HCT116 (cell line): ENCODE data around the gene PTCD1. TPM values are rescaled to one million over a fixed set of nuclear protein-coding genes. Genes with fewer than 3 reads are reported as not detected.
"Not testable (repeated sequence)": the region's sequence is repeated elsewhere in the genome, so short reads cannot be mapped to it uniquely, and the experiment has no call there.

Experiments used
- ATAC-seq: fragments of 200-7000 bp; cut with Tn5 transposase; 2 replicates; pipeline ENCODE4 v1.9.1; 2020; ENCODE audit warnings: mild to moderate bottlenecking, moderate library complexity
- BruUV-seq: library from RNA; stranded (reverse); fragments of 400-500 nt; replicated peaks from 2 replicates; lab custom pipeline; 2021; lab: Mats Ljungman, UMichigan
- CTCF ChIA-PET: fragments of 300-600 bp; sonication (Branson Sonifier 250); formaldehyde crosslinking; loops from one replicate; lab custom pipeline; 2021; ENCODE audit warnings: antibody characterized with exemption; lab: Charles Lee
- POLR2A ChIA-PET: fragments of 300-600, 350-600 bp; sonication (Branson Sonifier 250); formaldehyde crosslinking; loops from one replicate; lab custom pipeline; 2021; ENCODE audit warnings: antibody characterized with exemption; lab: Charles Lee
- RAD21 ChIA-PET, 2 experiments: fragments of 300-600 bp; sonication (Branson Sonifier 250); formaldehyde crosslinking; loops; one replicate each; lab custom pipeline; 2023; ENCODE audit warnings: low total read pairs in 2 of 2; ENCODE audit not compliant: uncharacterized antibody in 2 of 2, unreplicated experiment in 2 of 2, low non-redundant PET in 1 of 2; lab: Charles Lee
- DNase-seq: peaks from one replicate; pipeline ENCODE4 v3.0.0-alpha.2; 2010; ENCODE audit warnings: low read depth, low spot score
- H2AFZ ChIP-seq: fragments of 200-600 bp; shearing (Covaris generic), sonication (generic); 2 replicates; pipeline ENCODE4 v1.6.1; 2017; ENCODE audit warnings: low read depth, mixed run types, mixed read lengths, antibody characterized with exemption, low read length; ENCODE audit not compliant: poor library complexity, severe bottlenecking
- H3K27ac ChIP-seq: 2 replicates; pipeline ENCODE4 v1.5.1; 2012; ENCODE audit warnings: low read depth, low read length
- H3K27me3 ChIP-seq: fragments of 200-600 bp; sonication (generic); 2 replicates; pipeline ENCODE4 v1.6.1; 2016; ENCODE audit warnings: mixed run types, low read length, mixed read lengths; ENCODE audit not compliant: insufficient read depth
- H3K36me3 ChIP-seq, 2 experiments: fragments of 200-500 bp in 1 of 2; fragments of 200-600 bp in 1 of 2; sonication (Bioruptor generic) in 1 of 2; sonication (generic) in 1 of 2; 2 replicates each; pipeline versions ENCODE4 v1.5.1 to v1.6.1; 2014 to 2016; ENCODE audit warnings: low read length in 2 of 2, inconsistent platforms in 1 of 2, mixed read lengths in 1 of 2, mixed run types in 1 of 2; ENCODE audit not compliant: insufficient read depth in 2 of 2, control insufficient read depth in 1 of 2
- H3K4me1 ChIP-seq, 2 experiments: fragments of 200-600 bp in 1 of 2; sonication (generic) in 1 of 2; 2 replicates each; pipeline versions ENCODE4 v1.5.1 to v1.6.1; 2012 to 2017; ENCODE audit warnings: low read length in 2 of 2, inconsistent platforms in 1 of 2, mild to moderate bottlenecking in 1 of 2, mixed read lengths in 1 of 2, mixed run types in 1 of 2, moderate library complexity in 1 of 2; ENCODE audit not compliant: insufficient read depth in 2 of 2, control insufficient read depth in 1 of 2
- H3K4me2 ChIP-seq: fragments of 200-600 bp; sonication (generic); 2 replicates; pipeline ENCODE4 v1.6.1; 2017; ENCODE audit warnings: mixed run types, low read length, mixed read lengths
- H3K4me3 ChIP-seq, 2 experiments: fragments of 200-600 bp in 1 of 2; sonication (generic) in 1 of 2; replicated peaks in 1 of 2; 2 replicates each; pipeline ENCODE4 v1.5.1; 2011 to 2016; ENCODE audit warnings: low read length in 2 of 2, control low read depth in 1 of 2, low read depth in 1 of 2, mild to moderate bottlenecking in 1 of 2, mixed read lengths in 1 of 2, mixed run types in 1 of 2
- H3K79me2 ChIP-seq: fragments of 200-600 bp; sonication (generic); 2 replicates; pipeline ENCODE4 v1.6.1; 2017; ENCODE audit warnings: mild to moderate bottlenecking, mixed run types, low read length, moderate library complexity, mixed read lengths; ENCODE audit not compliant: insufficient read depth
- H3K9ac ChIP-seq: fragments of 200-600 bp; sonication (generic); 2 replicates; pipeline ENCODE4 v1.6.1; 2016; ENCODE audit warnings: low read length, mixed read lengths
- H3K9me2 ChIP-seq: fragments of 200-600 bp; sonication (generic), shearing (Covaris generic); 2 replicates; pipeline ENCODE4 v1.6.1; 2017; ENCODE audit warnings: mixed run types, mild to moderate bottlenecking, moderate library complexity; ENCODE audit not compliant: insufficient read depth
- H3K9me3 ChIP-seq, 2 experiments: fragments of 200-500 bp in 1 of 2; fragments of 200-600 bp in 1 of 2; sonication (Bioruptor generic) in 1 of 2; sonication (generic) in 1 of 2; 2 replicates each; pipeline ENCODE4 v1.6.1; 2014 to 2017; ENCODE audit warnings: low read length in 2 of 2, mixed read lengths in 2 of 2, inconsistent platforms in 1 of 2, low read depth in 1 of 2, mild to moderate bottlenecking in 1 of 2, mixed run types in 1 of 2, moderate library complexity in 1 of 2; ENCODE audit not compliant: control insufficient read depth in 1 of 2, insufficient read depth in 1 of 2
- H4K20me1 ChIP-seq: fragments of 200-600 bp; sonication (generic), shearing (Covaris generic); 2 replicates; pipeline ENCODE4 v1.6.1; 2017; ENCODE audit warnings: mixed run types, mild to moderate bottlenecking, moderate library complexity; ENCODE audit not compliant: insufficient read depth
- POLR2AphosphoS5 ChIP-seq: IDR thresholded peaks from 2 replicates; pipeline ENCODE4 v1.6.1; 2011; ENCODE audit warnings: mild to moderate bottlenecking, low read depth, low read length, moderate library complexity
- SP1 ChIP-seq: IDR thresholded peaks from 2 replicates; pipeline ENCODE4 v1.6.1; 2012; ENCODE audit warnings: low read depth
- intact Hi-C: fragments of 100-400 bp; cut with micrococcal nuclease; formaldehyde crosslinking; loops from 2 replicates; pipeline ENCODE4 v1.10.0; 2022
- total RNA-seq: library from RNA; stranded (reverse); gene quantifications from one replicate; pipeline ENCODE4 v1.2.1, GENCODE V29; 2021; ENCODE audit not compliant: unreplicated experiment

PTCD1 gene
- total RNA-seq, 1 experiment from 2014 or later: 9.2 TPM

DNA sequence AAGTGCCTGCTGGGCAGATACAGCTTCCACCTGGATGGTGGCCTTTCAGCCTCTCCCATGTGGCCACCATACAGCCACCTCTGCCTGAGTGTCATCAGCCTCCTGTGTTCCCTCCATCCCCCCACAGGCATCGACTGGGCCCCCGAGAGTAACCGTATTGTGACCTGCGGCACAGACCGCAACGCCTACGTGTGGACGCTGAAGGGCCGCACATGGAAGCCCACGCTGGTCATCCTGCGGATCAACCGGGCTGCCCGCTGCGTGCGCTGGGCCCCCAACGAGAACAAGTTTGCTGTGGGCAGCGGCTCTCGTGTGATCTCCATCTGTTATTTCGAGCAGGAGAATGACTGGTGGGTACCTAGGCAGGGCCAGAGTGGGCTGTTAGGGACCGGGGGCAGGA lies 50.7 kb downstream of the PTCD1 start:
- BruUV-seq: no TSS peak
- no peak for DNase-seq
- Histone ChIP-seq H3K9ac (no peak overlapping the region), H4K20me1 (no peaks in the 10 kb centered on the region; the same call in 1 of the 2 replicates)
- peak; percentile 9; the same call in 1 of the 2 replicates for TF ChIP-seq POLR2AphosphoS5
- TF ChIP-seq SP1: no peak
- TF ChIP-seq, all 23 proteins: peak for 1
- Histone ChIP-seq H3K9me3 (no peaks in the 10 kb centered on the region), H3K4me2 (no peak overlapping the region), H3K27ac (no peak overlapping the region), H3K36me3 (peaks cover 9 to 13% of the 10 kb centered on the region in 2 experiments; a peak in 3 of 4 replicates), H3K79me2 (peaks cover 13% of the 10 kb centered on the region), H3K27me3 (no peaks in the 10 kb centered on the region), H3K4me3 (no peak overlapping the region), H3K9me2 (no peaks in the 10 kb centered on the region), H2AFZ (no peak overlapping the region), H3K4me1 (peaks cover 0 to 9% of the 10 kb centered on the region in 2 experiments; a peak in 1 of 4 replicates)
- ChIA-PET POLR2A (no interaction called here), RAD21 (no interaction called here), CTCF (no interaction called here)
- intact Hi-C loops: loop anchor here (1.0 kb wide), 1 partner anchor 23 kb away; no protein-coding TSS in a partner anchor
- no peak for ATAC-seq

DNA sequence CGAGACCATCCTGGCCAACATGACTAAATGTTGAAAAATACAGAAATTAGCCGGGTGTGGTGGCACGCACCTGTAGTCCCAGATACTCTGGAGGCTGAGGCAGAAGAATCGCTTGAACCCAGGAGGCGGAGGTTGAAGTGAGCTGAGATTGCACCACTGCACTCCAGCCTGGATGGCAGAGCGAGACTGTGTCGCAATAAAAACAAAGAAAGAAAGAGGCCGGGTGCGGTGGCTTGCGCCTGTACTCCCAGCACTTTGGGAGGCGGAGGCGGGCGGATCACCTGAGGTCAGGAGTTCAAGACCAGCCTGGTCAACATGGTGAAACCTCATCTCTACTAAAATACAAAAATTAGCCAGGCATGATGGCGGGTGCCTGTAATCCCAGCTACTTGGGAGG lies 51.4 kb downstream of the PTCD1 start:
- intact Hi-C loops: loop anchor here (1.0 kb wide), 1 partner anchor 22 kb away; no protein-coding TSS in a partner anchor
- POLR2A ChIA-PET: interaction anchor here (1.3 kb wide), 1 partner anchor 22 kb away, joined by 3 read pairs; the partner anchor contains the start of gene BUD31

More for the DNA sequence above, 51.4 kb downstream of the PTCD1 start:
- H3K27me3 ChIP-seq, CTCF ChIA-PET, H3K4me3 ChIP-seq, H2AFZ ChIP-seq, DNase-seq, H4K20me1 ChIP-seq, H3K27ac ChIP-seq, BruUV-seq, ATAC-seq, H3K9ac ChIP-seq, H3K9me2 ChIP-seq, H3K9me3 ChIP-seq, H3K4me1 ChIP-seq, H3K4me2 ChIP-seq: not testable (repeated sequence)
- H3K79me2 ChIP-seq: peaks cover 18% of the 10 kb centered on the region
- H3K36me3 ChIP-seq: peaks cover 9 to 13% of the 10 kb centered on the region in 2 experiments; a peak in 3 of 4 replicates
- RAD21 ChIA-PET: interaction anchor here in 1 of 2 experiments (0.7 kb wide), 1 partner anchor 351 kb away, joined by 9 read pairs; no protein-coding TSS in a partner anchor
